ENCODE data around the gene TAF11L3.
"Not testable (repeated sequence)": the region's sequence is repeated elsewhere in the genome, so short reads cannot be mapped to it uniquely, and the experiment has no call there.

The TAF11L3 gene

DNA sequence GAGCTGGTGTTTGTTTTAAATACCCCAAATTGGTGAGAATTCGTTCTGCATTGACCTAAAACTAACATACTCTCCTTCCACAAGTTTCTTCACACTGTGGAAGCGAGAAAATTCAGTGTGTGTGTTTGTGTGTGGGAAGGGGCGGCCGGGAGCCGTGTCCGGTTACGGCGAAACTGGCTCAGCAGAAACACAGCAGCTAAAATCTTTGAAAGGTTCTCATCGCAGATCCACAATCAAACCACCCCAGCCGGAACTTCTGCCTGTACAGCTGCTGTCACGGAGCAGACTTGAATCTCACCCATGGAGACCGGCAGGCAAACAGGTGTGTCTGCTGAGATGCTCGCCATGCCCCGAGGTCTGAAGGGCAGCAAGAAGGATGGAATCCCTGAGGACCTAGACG, at the start of gene TAF11L3:
TAF11L3 (plus strand) TSS at position 301 of the 400 bp plus-strand sequence.
- not testable (repeated sequence) for DNase-seq

DNA sequence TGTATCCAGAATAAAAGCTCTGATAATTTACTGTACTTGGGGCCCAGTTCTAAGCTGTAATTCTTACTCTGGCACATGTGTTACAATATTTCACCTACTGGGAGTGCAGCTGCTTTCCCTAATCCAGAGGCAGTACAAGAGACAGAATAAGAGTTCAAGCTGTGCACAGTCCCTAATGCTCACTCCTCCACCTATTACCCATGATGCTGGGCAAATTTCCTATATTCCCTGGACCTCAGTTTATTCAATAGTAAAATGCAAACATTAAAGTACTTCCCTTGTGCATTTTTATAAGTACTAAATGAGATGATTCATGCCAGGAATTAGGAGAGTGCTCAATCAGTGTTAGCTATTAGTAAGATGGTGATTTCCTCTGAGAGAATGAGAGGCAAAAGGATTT, 48.1 kb upstream of the TAF11L3 start:
- DNase-seq, result no peak

GRCh38 chr5:17475064-17475463, 43.1 kb upstream of the TAF11L3 start:
- DNase-seq, result not testable (repeated sequence)

DNA sequence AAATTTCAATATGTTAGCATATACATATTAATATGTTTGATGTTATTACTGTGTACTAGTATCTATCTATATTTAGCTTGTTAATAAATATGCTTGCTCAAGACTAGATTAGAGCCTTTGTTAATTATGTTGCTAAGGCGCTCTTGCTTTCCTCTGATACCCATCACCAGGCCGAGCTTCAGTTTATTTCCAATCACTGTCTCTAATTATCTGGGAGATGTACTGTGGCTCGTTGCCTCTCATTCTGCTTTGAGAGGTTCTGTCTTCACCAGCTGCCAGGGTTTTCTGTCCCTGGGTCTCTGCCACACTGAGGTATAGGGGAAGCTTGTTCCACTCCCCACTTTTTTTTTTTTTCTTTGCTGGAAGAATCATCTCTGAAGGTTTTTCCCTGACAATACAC, 41.1 kb upstream of the TAF11L3 start:
- no peak for DNase-seq

DNA sequence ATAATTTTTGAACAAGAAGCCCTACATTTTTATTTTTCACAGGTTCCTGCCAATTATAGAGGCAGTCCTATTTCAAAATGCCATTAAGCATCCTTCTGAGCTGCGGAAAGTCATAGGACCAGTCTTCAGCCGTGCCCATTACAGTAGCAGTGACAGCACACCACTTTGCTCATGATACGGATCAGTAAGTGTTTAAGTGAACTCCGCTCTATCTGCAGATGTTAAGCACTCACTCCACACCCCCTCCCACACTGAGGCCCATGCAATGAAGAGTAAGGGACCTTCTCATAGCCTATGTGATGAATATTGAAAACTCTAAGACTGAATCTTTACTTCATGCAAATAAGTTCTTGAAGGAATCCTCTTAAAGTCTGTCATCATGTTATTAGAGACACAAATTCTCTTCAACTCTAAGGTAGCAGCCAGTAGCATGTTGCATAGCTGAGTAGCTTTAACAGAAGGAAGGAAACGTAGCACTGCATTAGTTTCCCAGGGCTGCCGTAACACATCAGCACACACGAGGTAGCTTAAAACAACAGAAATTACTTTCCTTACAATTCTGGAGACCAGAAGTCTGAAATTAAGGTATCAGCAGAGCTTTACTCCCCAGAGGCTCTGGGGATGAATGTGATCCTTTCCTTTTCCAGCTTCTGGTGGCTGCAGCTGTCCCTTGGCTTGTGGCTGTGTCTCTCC, 40.4 kb upstream of the TAF11L3 start:
- DNase-seq, result no peak

DNA sequence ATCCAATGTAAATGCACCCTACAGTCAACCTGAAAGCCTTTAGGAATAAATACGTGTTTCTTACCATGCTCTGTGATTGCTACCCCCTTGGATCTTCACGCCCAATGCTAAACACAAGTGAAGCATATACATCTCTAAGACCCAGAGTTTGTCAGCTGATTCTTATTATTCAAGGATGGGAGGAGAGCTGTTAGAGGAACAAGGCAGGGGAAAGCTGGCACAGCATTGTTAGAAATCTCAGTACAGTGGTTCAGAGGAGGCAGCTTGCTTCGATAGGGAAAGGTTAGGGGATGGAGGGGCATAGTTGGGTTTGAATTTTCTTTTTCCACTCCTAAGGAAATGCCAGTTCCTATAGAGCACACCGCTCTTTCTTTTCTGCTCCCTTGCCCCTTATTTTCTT, 36.8 kb upstream of the TAF11L3 start:
- no peak for DNase-seq

- DNase-seq, result no peak
Observed at GRCh38 chr5:17482790-17483189, 35.4 kb upstream of the TAF11L3 start.

GRCh38 chr5:17486464-17487173, 31.5 kb upstream of the TAF11L3 start:
- not testable (repeated sequence) for DNase-seq

DNA sequence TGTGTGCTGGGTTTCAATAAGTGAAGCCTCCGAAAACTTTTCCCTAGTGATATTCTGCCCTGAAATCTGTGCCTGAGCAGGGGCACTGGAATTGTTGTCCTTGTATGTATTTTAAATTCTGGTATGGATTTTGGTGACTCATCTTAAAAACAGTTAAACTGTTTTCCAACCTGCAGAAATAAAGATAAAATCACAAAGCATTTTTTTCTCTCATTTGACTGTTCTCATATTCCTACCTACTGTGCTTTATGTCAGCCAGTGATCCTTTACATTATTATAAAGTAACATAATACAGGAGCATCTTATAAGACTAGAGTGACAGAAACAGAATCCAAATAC, 31.0 kb upstream of the TAF11L3 start:
- no peak for DNase-seq

GRCh38 chr5:17491257-17491656, 26.9 kb upstream of the TAF11L3 start:
- DNase-seq, result not testable (repeated sequence)

DNA sequence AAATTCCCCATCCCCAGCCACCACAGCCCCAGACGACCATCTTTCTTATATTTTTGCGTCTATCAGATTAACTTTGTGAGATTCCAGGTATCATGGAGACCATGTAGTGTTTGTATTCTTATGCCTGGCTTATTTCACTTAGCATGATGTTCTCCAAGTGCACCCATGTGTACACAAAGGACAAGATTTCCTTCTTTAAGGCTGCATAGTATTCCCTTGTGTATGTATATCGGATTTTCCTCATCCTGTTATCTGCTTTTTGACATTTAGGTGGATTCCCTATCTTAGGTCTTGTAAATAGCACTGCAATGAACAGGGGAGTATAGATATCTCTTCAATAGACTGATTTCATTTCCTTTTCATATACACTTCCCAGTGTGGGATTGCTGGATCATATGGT, 25.4 kb upstream of the TAF11L3 start:
- DNase-seq, result no peak

- no peak for DNase-seq
Observed at GRCh38 chr5:17497446-17497845, 20.7 kb upstream of the TAF11L3 start.

- DNase-seq, result not testable (repeated sequence)
Observed at GRCh38 chr5:17497931-17498330, 20.2 kb upstream of the TAF11L3 start, which contains the start of gene TAF11L2. Gene TAF11L2, plus strand, starts transcription at chr5:17498231.

- no peak for DNase-seq
Observed at GRCh38 chr5:17511775-17512325, 6.3 kb upstream of the TAF11L3 start.

DNA sequence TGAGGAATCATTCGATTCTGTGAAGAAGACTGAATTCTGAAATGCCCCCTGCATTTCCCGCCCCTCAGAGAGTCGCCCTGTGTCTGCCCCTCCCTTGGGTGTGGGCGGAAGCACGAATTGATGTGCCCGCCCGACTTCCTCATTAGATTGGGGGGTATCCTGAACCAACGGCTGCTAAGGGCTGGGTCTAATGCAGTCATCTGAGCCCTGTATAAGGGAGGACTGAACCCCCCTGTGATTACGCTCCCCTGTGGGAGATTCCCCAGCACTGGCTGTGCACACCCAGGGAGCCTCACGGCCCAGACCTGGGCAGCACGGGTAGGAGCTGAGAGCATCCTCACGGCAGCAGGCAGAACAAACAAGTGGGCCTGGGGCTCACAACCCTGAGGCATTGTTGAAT, 641 bp upstream of the TAF11L3 start:
- DNase-seq, result not testable (repeated sequence)

DNA sequence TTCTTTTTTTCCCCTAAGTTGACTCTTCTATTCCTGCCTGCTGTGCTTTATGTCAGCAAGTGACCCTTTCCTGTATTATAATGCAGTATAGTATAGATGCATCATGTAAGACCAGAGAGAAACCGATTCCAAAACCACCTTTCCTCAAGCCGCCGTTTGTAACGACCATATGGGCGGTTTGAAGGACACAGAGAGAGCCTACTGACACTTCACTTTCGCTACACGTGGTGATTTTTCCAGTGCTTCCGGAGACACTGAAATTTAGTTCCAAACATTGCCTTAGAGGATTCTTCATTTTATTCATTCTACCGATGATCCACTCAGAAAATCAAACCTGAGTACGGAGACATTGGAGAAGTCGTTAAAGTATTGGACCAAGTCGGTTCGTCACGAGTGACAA, 1.3 kb downstream of the TAF11L3 start:
- DNase-seq, result not testable (repeated sequence)

DNA sequence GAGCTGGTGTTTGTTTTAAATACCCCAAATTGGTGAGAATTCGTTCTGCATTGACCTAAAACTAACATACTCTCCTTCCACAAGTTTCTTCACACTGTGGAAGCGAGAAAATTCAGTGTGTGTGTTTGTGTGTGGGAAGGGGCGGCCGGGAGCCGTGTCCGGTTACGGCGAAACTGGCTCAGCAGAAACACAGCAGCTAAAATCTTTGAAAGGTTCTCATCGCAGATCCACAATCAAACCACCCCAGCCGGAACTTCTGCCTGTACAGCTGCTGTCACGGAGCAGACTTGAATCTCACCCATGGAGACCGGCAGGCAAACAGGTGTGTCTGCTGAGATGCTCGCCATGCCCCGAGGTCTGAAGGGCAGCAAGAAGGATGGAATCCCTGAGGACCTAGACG, 3.3 kb downstream of the TAF11L3 start, which contains the start of gene TAF11L4:
TAF11L4 (plus strand) TSS at position 301 of the 400 bp plus-strand sequence.
- not testable (repeated sequence) for DNase-seq

DNA sequence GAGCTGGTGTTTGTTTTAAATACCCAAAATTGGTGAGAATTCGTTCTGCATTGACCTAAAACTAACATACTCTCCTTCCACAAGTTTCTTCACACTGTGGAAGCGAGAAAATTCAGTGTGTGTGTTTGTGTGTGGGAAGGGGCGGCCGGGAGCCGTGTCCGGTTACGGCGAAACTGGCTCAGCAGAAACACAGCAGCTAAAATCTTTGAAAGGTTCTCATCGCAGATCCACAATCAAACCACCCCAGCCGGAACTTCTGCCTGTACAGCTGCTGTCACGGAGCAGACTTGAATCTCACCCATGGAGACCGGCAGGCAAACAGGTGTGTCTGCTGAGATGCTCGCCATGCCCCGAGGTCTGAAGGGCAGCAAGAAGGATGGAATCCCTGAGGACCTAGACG, 6.8 kb downstream of the TAF11L3 start, which contains the start of gene TAF11L5:
TAF11L5 (plus strand) TSS at position 301 of the 400 bp plus-strand sequence.
- not testable (repeated sequence) for DNase-seq

DNA sequence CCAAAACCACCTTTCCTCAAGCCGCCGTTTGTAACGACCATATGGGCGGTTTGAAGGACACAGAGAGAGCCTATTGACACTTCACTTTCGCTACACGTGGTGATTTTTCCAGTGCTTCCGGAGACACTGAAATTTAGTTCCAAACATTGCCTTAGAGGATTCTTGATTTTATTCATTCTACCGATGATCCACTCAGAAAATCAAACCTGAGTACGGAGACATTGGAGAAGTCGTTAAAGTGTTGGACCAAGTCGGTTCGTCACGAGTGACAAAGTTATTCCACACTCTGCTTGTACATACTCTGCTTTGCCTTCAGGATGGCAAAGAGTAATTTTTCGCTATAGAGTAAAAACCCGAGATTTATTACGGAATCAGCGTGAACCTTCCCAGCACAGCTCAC, 8.3 kb downstream of the TAF11L3 start:
- DNase-seq, result not testable (repeated sequence)

DNA sequence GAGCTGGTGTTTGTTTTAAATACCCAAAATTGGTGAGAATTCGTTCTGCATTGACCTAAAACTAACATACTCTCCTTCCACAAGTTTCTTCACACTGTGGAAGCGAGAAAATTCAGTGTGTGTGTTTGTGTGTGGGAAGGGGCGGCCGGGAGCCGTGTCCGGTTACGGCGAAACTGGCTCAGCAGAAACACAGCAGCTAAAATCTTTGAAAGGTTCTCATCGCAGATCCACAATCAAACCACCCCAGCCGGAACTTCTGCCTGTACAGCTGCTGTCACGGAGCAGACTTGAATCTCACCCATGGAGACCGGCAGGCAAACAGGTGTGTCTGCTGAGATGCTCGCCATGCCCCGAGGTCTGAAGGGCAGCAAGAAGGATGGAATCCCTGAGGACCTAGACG, 10.2 kb downstream of the TAF11L3 start, which contains the start of gene TAF11L6:
TAF11L6 (plus strand) TSS at position 301 of the 400 bp plus-strand sequence.
- not testable (repeated sequence) for DNase-seq
